Measurements from ENCODE around the gene PDE3B.
"Not testable (repeated sequence)": the region's sequence is repeated elsewhere in the genome, so short reads cannot be mapped to it uniquely, and the experiment has no call there.

- TF ChIP-seq, protein P1, sequence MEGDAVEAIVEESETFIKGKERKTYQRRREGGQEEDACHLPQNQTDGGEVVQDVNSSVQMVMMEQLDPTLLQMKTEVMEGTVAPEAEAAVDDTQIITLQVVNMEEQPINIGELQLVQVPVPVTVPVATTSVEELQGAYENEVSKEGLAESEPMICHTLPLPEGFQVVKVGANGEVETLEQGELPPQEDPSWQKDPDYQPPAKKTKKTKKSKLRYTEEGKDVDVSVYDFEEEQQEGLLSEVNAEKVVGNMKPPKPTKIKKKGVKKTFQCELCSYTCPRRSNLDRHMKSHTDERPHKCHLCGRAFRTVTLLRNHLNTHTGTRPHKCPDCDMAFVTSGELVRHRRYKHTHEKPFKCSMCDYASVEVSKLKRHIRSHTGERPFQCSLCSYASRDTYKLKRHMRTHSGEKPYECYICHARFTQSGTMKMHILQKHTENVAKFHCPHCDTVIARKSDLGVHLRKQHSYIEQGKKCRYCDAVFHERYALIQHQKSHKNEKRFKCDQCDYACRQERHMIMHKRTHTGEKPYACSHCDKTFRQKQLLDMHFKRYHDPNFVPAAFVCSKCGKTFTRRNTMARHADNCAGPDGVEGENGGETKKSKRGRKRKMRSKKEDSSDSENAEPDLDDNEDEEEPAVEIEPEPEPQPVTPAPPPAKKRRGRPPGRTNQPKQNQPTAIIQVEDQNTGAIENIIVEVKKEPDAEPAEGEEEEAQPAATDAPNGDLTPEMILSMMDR (IDR thresholded peaks at IDR 0.05) = not testable (repeated sequence)
- TF ChIP-seq POLR2AphosphoS5 (IDR thresholded peaks at IDR 0.05; ENCODE audit: low read depth, low read length); JUND (IDR thresholded peaks at IDR 0.05); EP300 (IDR thresholded peaks at IDR 0.05; ENCODE audit: borderline replicate concordance in 1 of 2, low read depth in 1 of 2, low read length in 1 of 2); EZH2phosphoT487 (IDR thresholded peaks at IDR 0.05; ENCODE audit: borderline replicate concordance, low read depth); MEF2A (IDR thresholded peaks at IDR 0.05; ENCODE audit: borderline replicate concordance, low read depth); GABPA (IDR thresholded peaks at IDR 0.05; ENCODE audit: low read depth); USF1 (IDR thresholded peaks at IDR 0.05; ENCODE audit: borderline replicate concordance, low read depth); CHD2 (IDR thresholded peaks at IDR 0.05; ENCODE audit: low read length, partially characterized antibody); YY1 (IDR thresholded peaks at IDR 0.05; ENCODE audit: low read depth); TCF12 (IDR thresholded peaks at IDR 0.05): not testable (repeated sequence)
These were observed 134.9 kb downstream of the PDE3B start for GRCh38 chr11:14778460-14778859.

Measured in SK-N-SH (cell line).